ENCODE measurements around the gene BDH1.
A peak's percentile ranks its signal among the peaks of the same experiment; 100 is the strongest.

BDH1 gene

DNA sequence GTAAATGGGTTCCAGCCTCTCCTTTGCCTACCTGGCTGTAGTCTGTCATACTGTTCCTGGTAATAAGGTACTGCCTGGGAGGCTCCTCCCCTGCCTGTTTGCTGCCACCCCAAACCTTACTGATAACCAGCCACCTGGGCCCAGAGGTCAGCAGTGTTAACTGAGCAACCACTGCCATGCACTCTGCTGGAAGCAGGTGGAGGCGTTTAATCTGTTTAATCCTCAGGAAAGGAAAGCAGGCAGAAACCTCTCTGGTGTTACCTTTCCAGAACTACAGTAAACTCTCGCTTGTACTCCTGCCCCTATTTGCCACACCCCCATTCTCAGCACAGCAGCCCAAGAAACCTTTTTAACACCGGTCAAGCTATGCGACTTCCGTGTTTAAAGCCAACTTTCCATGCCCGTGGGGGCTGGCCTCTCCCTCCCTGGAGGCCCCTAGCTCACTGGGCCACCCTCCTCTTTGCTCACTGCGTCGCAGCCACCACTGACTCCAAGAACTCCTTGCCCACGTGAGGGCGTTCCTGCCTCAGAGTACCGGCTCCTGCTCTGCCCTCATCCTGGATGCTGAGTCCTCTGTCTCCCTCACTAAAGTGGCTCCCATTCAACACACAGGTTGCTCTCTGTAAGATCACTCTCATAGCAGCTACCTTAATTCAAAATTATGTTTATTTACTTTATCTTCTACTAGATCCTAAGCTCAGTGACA is 8.3 kb downstream of the BDH1 start:
- DNase-seq, result no peak

GRCh38 chr3:197546307-197547085 is 9.3 kb downstream of the BDH1 start:
- no peak for DNase-seq

DNA sequence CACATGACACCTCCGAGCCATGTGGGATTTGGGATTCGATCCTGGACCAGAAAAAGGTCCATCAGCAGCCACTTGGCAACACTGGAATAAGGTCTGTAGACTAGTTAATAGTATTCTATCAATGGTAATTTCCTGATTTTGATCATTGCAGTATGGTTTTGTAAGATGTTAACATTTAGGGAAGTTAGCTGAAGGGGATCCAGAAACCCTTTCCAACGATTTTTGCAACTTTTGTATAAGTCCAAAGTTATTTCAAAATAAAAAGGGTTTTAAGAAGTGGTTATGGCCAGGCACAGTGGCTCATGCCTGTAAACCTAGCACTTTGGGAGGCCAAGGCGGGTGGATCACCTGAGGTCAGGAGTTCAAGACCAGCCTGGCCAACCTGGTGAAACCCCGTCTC is 10.2 kb downstream of the BDH1 start:
- no peak for DNase-seq

- no peak for DNase-seq
Observed at GRCh38 chr3:197545101-197545500, 10.7 kb downstream of the BDH1 start.

- no peak for DNase-seq
Observed at GRCh38 chr3:197542741-197543454, 12.9 kb downstream of the BDH1 start.

DNA sequence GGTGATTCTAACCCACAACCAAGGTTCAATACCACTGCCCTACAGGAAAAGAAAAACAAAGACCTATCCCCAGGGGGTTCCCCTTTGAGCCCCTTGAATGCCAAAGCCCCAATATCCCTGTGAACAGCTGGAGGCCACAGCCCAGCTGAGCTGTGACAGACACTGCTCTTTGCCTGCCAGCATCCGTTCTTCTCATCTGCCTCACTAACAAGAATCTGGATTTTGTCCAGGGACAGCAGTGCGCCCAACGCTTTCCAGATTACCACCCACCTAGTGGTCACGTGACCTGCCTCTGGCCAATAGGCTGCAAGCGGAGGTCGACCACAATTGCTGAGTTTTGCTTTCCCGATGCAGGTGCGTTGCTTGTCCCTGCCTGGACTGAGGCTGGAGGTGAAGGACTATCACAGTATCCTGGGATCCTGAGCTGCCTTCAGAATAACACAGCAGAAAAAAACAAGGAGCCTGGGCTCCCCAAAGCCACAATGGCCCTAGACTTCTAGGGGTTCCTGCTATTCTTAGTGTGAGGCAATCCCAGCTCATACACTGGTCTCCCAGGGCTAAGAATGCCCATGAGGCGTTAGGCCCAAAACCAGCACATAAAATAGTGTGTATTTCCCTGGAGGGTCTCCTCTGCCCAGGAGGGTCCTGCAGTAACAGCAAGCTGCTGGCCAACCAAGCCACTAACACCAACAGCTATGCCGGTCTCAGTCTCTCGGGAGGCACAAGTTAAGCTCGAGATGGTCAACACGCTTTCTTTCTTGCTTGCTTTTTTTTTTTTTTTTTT is 13.8 kb downstream of the BDH1 start:
- peak; percentile 74 to 93 for DNase-seq

DNA sequence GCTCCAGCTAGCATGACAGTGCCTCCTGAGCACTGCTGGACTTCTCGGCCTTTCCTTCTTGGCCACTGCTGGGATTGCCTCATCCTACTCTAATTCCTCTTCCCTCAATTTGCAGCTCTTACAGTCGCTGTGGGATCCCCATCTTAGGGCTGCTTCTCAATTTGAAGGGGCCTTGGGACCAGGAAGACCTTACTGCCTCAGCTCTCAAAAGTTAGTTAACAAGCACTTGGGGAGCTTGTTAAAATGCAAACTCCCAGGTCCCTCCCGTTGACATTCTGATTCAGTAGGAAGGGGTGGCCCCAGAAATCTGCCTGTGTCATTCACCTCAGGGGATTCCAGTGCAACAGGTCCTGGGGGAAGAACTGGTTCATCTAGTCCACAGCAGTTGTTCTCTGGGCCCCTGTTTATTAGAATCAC is 14.8 kb downstream of the BDH1 start:
- no peak for DNase-seq

DNA sequence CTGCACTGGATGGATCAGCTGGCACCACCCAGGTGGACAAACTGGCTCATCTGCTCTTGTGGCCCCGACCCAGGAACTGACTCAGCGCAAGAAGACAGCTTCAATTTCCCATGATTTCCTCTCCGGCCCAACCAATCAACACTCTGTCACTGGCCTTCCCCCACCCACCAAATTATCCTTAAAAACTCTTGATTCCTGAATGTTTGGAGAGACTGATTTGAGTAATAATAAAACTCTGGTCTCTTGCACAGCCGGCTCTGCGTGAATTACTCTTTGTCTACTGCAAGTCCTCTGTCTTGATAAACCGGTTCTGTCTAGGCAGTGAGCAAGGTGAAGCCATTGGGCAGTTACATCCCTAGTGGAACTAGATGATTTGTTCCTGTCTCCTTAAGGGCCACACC is 16.1 kb downstream of the BDH1 start:
- DNase-seq, result no peak

DNA sequence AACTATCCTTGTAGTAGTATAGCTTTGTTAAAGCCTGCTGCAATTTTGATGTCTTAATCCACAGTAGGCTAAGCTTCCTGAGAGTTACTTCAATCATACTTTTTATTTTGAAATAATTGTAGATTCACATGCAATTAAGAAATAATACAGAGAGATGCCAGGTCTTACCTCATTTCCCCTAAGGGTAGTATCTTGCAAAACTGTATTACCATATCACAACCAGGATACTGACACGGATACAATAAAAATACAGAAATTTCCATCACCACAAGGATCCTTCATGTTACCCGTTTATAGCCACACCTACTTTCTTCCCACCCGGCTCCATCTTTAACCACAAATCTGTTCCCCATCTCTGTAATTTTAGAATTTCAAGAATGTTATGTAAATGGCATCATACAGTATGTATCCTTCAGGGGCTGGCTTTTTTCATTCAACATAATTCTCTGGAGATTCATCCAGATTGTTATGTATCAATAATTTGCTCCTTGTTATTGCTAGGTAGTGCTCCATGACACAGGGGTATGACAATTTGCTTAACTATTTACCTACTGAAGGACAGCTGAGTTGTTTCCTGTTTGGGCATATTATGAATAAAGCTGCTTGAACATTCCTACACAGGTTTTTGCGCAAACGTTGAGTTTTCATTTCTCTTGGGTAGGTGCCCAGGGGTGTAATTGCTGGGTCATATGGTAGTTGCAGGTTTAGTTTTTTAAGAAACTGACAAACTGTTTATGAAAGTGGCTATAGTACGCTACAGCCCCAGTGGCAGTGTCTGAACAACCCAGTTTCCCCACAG is 21.6 kb downstream of the BDH1 start:
- DNase-seq, result no peak

DNA sequence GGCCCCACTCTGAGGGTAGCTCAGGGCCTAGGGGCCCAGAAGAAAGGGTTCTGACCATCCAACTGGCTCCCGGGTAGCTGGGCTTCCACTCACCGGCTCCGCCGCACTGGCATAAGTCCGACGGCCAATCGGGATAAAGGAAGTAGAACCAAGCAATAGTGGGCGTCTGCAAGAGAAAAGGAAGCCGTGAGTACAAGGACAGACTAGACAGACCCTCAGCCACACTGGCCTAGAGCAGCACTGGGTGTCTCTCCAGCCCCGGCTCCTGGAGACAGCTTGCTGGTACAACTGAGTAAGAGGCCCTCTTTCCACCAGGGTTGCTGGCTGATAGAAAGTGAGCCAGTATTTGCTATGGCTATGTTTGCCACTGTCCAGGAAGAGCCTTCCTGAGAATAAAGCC is 22.4 kb downstream of the BDH1 start:
- DNase-seq, result no peak

- no peak for DNase-seq
Observed at GRCh38 chr3:197532388-197532787, 23.4 kb downstream of the BDH1 start.

- DNase-seq, result no peak
Observed at GRCh38 chr3:197528190-197528589, 27.6 kb downstream of the BDH1 start.

DNA sequence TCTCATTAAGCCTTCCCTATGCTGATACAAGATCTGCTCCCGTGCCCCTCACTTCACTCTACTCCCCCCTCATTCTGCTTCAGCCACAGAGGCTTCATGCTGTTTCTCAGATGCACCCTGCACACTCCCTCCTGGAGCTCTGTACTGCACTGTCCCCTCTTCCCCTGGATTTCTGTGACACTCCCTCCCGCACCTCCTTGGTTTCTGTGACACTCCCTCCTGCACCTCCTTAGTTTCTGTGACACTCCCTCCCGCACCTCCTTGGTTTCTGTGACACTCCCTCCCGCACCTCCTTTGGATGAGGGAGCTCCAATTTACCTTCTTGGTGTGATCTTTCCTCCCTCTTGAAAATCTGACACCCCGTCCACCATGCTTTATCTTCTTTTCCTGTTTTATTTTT is 28.2 kb downstream of the BDH1 start:
- DNase-seq, result no peak

- no peak for DNase-seq
Observed at GRCh38 chr3:197525706-197526105, 30.1 kb downstream of the BDH1 start.

GRCh38 chr3:197524128-197524527 is 31.6 kb downstream of the BDH1 start:
- no peak for DNase-seq

DNA sequence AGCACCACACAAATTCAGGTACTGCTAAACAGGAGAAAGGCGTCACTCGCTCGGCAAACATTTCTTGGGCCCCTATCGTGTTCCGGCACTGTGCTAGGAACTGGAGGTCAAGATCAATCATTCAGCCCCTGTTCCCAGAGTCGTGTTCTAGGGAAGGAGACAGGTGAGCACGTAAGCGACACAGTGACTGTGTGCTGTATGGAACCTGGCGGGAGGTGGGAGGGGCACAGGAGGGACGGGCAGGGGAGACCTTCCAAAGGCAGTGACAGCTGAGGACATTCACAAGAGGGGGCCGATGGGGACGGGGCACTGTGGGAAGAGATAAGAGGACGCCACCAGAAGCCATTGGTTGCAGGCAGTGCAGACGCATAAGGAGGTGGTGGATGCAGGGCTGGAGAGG is 32.2 kb downstream of the BDH1 start:
- no peak for DNase-seq

DNA sequence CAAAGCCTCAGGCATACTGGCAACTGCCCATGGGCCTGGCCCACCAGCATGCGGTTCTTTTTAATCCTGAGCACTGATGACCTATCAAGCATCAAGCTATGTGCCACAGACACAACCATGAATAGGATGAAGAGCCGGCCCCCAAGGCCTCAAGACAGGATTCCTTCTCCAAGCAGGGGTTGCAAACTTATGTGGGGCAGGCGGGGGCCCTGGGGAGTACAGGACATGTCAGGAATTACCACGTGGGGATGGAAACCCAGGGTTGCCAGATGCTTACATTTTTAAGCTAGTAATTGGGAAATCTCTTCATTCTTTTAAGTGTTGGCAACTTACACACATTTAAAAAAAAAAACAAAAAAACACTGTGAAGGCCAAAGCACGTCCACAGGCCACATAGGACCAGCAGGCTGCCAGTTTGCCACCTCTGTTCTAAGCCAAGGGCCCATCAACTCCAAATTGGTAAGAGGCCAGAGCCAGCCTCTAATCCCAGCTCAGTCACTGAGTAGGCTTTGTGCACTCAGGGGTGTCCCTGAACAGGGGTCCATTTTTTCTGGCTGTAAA is 32.8 kb downstream of the BDH1 start:
- no peak for DNase-seq

DNA sequence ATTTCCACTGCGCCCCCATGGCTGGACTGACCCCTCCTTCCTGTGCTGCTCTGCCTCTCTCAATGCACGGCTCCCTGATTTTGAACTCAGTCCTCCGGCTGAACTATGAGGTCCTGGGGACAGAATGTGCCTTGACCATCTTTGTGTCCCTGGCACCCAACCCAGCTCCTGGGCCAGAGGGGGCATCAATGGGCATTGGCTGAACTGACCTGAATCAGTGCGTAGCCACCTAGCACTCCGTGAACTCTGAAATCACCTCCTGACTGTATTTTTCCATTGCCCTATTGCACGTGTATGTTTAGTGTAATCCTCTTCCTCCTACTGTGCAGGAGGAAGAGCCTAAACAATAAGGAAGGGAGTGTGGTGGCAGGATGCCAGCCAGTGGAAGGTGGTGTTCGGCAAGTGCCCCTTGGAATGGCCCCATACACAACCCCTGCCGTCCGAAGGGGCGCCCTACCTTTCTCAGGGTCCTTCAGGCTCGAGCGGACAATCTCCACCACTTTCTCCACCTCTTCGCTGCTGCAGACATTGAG is 33.5 kb downstream of the BDH1 start:
- DNase-seq, result no peak

- DNase-seq, result no peak
Observed at GRCh38 chr3:197521277-197522182, 34.2 kb downstream of the BDH1 start.
